HG02763 (cell line): Measurements from ENCODE around the gene NKD1.
"Not testable (repeated sequence)": the region's sequence is repeated elsewhere in the genome, so short reads cannot be mapped to it uniquely, and the experiment has no call there.

ENCODE experiments used
- ATAC-seq: cut with Tn5 transposase; IDR thresholded peaks from one replicate; pipeline ENCODE4 v1.9.1; 2021; ENCODE audit warnings: mild to moderate bottlenecking, moderate library complexity; ENCODE audit not compliant: unreplicated experiment

NKD1 gene

DNA sequence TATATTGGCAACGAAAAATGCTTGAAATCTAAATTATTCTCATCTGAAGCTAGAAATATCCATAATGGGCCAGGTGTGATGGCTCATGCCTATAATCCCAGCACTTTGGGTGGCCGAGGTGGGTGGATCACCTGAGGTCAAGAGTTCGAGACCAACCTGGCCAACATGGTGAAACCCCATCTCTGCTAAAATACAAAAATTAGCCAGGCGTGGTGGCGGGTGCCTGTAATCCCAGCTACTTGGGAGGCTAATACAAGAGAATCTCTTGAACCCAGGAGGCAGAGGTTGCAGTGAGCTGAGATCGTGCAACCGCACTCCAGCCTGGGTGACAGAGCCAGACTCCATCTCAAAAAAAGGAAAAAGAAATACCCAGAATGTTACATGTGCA, 11.9 kb upstream of the NKD1 start:
- ATAC-seq, result not testable (repeated sequence)

DNA sequence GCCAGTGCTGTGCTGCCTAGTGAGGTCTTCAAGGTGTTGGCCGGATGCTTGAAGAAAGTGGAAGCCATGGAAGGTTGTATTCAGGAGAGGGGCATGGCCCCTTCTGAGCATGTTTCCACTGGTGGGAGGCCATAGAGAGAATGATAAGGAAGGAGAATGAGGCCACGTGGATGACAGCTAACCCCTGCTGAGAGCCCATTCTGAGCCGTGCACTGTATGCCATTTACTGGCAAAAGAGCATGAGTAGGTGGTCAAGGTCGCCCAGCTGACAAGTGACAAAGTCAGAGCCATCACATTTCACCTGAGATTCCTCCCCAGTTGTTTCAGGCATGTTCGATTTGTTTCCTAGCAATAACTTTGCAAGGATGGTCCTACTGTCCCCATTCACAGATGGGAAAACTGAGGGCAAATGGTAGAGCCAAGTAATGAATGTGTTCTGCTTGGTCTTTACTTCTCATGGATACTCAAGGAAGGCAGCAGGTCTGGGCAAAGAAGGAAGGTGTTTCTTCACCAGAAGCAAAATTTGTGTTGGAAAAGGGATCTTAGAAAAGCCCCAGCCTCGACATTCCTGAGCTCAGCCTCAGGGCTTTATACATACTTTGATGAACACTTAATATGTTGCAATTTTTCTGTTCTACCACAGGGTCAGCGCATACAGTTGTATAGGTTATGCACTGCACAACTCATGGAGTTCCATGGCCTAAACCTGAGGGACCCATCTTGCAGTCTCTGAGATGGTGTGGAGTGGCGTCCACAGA, 10.5 kb upstream of the NKD1 start:
- no peak for ATAC-seq

DNA sequence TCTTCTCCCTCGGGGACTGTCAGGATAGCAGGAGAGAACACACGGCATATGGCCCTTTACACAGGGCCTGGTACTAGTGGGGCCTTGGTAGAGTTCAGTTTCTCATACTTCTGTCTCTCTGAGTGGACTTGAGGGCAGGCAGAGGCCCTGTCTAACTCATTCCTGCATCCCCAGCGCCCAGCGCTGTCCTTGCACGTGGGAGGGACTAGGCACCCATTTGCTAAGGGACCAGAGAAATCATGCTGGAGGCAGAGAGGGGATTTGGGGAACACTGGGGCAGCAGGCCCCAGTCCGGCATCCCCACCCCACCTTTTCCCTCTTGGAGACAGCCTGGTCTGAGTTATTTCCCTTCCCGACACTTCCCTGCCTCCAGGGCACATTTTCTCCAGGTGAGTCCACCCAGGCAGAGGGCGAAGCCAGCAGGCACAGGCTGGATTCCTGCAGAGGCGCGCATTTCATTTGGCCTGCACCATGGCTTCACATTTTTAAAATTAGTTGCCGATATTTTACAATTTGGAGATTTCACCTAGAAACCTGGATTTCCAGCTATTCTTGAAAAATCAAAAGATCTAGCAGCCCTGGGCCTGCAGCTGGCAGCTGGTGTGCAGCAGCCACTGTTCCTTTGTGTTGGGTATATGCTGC, 9.7 kb upstream of the NKD1 start:
- ATAC-seq, result no peak

DNA sequence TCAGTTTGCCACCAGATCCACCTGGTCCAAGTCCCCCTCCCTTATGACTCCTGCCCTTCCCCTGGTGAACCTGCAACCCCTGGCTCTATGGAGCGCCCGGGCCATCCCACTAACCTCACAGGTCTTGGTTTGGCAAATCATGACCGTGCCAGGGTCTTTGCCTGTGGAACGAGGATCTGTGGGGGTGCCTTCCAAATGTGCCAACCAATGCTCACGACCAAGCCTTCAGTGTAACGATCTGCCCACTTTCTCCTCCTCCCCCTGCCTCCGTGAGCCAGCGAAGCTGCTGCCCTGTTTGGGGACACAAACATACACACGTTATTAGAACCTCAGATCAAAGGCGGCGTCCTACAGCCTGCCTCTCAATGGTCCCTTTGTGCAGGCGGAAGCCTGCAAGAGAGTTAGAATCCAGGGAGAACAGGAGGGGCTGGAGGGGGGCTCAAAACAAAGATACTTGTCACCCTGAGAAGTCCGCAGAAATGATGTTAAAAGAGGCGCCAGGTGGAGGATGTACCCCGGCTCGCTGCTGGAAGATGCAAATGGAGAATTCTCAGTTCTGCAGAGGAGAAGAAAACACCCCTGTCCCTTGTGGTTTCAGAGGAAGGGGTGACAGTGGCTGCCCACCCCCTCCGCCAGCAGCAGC, 9.0 kb upstream of the NKD1 start:
- ATAC-seq, result no peak

DNA sequence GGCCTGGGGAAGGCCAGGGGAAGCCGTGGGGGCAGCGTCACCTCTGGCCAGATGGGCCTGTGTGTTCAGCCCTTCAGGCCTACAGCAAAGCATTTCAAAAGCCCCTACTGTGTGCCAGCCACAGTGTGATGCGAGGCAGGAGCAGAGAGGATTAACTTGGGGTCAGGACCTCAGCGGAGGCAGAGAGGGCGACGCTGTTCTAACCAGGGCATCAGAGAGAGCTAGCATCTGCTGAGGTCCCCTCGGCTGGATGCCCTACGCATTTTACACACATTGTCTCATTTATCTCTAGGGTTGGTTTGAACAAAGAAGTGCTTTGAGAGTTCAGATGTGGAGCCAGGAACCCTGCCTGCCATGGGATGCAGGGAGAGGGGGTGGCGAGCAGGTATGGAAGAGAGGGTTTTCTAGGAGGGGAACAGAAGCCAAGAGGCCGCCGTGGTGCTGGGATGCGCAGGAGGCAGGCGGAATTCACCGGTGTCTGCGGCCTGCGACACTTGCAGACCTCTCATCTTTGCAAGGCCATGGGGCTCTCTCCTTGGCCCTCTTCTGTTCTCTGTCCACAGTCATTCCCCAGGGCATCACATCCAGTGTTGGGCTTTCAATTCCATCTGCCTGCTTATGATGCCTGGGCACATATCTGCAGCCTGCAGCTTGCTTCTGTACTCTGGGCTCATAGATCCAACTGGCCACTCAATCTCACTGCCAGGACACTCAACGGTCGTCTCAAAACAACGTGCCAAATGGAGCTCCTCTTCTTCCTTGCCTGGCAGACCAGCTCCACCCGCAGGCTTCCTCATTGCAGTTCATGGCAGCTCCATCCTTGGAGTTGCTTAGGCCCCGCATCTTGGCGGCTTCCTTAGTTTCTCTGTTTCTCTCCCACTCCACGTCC, 8.1 kb upstream of the NKD1 start:
- ATAC-seq, result no peak

DNA sequence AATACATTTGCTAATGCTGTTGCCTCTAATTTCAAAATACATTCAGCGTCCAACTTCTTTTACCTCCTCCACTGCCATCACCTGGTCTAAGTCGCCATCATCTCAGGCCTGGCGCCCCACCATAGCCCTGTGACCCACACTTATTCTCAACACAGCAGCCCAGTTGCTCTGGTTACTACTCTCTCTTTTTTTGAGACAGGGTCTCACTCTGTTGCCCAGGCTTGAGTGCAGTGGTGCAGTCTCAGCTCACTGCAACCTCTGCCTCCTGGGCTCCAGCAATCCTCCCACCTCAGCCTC, 7.5 kb upstream of the NKD1 start:
- no peak for ATAC-seq

DNA sequence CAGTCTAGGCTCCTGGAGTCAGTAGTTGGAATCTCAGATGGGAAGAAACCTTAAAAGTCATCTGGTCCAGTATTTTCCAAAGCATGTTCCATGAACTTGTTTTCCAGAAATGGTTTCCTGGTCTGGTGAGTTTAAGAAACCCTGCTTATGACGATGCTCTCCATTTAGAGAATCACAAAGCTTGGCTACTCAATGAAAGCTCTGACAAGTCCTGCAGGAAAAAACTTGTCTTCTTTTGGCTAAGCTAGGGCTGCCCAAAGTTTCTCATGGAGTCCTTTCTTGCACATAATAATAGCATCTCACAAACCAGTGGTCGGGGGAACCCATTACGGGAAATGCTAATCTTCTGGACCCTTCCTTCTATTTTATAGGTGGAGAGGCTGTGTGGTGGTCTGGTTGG, 5.5 kb upstream of the NKD1 start:
- ATAC-seq, result no peak

DNA sequence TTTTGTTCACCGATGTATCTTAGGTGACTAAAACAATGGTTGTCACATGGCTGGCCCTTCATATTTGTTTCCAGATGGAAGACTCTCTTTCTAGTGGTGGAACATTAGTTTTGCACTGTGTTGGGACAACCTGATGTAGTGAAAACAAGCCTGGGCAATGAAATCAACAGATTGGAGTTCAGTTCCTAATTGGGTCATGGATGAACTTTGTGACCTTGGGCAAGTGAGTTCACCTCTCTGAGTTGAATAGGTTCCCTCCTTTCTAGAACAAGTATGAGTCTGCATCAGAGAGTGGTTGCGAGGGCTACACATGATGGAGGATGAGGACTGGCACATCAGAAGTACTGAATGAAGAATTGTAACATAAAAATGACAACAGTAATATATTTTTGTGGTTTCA, 2.1 kb upstream of the NKD1 start:
- ATAC-seq, result no peak

DNA sequence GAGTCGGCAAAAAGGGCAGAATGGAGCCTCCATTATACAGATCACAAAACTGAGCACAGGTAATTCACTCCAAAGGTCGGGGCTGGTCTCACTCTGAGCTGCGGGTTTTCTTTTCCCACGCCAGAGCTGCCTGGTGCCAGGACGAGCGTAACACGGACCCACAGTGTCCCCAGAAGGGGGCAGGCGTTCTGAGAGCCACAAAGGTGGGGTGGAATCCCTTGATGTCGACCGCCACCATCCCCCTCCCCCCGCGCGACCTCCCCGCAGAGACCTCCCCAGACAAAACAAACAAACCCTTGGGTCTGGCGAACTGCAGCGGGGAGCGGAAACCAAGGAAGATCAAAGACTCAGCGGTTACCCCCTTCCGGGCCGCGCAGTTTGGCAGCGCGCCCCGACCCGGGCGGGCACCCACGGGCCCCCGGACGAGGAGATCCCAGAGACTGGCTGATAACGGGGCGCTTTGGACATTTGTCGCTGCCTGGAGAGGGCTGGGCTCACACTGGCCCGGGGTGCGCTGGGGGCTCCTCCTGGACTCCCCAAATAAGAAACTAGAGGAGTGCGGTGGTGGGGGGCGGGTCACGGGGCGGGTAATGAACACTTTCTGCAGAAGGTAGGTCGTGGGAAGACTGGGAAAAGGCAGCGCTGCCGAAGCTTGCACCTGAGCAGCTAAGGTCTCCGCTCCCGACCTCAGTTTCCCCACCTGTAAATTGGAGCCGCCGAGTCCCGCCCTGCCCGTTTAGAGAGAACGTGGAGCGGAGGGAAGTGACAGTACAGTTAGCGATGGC, 664 bp upstream of the NKD1 start:
- no peak for ATAC-seq

DNA sequence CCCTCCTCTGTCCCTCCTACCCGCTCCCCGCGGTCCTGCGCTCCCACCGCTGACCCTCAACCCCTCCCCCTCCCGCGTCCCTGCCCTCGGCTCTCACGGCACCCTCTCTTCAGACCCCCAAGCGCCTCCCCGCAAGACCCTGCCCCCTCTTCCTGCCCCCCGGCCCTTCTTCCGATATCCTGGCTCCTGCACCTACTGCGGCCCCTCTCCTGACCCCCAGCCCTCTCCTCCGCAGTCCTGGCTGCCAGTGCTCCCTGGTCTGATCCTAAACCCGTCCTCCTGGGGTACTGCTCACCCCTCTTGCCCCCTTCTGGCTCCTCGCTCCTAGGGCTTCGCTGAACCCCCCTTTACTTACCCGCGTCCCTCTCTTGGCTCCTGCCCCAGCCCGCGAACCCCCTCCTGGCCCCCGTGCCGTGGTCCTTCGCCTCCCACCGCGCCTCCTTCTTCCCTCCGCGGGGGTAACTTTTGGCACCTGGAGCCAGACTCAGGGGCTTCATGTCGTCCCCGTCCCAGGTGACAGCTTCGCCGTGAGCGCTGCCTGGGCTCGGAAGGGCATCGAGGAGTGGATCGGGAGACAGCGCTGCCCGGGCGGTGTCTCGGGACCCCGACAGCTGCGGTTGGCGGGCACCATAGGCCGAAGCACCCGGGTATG, 839 bp downstream of the NKD1 start:
- no peak for ATAC-seq

DNA sequence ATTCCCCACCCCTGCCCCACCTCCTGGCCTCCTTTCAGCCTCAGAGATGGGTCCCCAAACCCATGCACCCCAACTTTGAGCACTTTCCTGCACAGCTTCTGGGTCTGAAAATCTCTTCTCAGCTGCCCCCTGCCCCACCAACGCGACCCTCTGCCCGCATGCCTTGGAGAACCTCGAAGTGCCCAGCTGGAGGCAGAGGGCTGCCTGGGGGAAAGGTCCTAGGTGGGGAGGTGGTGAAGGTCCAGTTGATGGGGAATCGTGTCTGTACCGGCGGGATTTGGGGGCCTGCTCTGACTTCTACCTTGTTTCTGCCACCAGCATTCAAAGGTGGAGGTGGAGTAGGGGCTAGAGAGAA, 1.3 kb downstream of the NKD1 start:
- ATAC-seq, result no peak

DNA sequence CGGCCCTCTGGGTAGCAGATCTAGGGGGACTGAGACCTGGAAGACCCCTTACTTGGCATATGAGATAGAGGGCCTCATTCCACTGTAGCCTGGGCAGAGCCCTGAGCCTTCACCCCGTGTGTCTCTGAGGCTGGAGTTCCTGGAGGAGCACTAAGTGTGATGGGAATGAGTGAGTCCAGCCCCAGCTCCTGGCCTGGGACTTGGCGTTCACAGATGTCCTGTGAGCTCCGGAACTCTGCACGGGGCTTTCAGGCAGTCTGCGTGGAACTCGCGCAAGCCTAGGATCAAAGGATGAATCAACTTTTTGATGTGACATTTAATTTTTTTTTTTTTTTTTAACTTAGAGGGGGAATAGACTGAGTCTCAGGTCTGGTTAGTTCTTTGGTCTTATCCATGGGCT, 1.8 kb downstream of the NKD1 start:
- ATAC-seq, result no peak

DNA sequence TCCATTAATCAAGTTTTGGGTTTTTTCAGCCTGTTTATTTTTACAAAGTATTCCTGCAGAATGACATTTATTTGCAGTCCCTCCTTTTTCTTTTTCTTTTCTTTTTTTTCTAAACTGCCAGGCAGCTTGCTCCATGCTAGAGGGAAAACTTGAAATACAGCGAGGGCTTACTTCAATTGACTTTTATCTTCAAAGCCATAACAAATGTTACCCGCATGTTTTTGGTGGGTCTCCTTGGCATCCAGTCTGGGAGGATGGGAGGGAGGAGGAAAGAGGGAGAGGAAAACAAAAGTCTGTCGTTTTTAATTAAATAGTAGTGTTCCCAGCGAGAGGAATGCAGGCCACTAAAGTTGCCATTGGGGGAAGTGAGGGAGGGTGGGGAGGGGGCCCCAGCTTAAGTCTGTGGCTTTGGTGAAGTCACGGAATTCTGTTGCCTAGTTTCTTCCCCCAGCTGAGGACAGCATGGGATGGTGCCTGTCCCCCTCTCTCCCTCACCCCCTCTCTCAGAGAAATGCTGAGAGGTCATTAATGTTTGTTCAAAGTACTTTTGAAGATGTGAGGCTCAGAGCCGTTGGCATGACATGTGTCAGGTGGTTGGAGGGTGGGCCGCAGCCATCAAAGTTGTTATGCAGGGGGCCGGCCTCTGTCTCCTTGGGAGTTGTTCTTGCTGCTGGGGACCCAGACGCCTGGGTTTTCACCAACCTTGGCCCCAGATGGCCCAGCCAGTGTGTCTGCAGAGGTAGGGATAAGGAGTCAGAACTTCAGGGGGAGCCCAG, 2.9 kb downstream of the NKD1 start:
- no peak for ATAC-seq

DNA sequence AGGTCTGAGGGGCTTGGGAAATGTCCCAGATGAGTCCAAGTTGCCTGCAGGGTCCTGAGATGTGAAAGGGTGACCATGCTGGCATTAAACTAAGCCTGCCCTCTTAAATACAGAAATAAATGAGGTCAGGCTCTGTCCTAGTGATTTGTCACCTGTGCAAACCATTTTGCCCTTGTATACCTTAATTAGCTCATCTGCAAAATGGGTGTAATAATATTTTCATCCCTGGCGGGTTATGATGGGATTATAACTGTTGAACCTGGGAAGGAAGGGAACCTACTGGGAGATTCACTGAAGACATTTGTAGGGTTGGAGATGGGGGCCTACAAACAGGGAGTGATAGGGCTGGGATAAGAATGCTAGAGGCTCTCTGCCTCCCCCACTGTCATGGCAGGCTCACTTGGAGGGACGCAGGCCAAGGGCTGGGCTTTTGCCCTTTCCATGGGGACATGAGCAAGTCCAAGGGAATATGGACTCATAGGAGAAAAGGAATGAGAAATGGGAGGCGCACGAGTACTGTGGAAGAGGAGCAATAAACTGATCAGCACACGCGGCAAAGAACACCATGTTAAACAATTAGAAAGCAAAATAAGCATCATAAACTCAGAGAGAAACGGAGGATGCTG, 4.4 kb downstream of the NKD1 start:
- ATAC-seq, result no peak

DNA sequence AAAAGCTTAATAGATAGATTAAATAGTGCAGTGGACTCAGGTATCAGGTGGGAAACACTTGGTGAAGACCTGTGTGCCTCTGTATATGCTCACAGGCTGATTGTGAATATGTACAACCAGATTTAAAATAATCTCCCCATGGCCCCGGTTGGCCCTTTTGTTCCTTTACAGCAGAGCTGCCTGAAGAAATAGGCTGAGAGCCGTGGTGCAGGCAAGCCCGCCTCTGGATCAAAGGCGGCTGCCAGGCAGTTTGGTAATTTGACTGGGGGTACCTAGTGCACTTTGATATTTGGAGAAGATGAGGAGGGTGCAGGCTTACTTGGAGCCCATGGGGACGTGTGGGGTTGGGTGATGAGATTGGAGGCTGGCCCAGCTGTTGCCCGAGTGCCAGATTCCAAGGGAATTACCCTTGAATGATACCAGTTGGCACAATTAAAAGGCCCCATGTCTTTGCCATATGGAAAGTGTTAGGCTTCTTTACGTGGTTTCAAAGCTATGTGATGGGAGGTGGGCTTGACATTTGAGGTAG, 5.0 kb downstream of the NKD1 start:
- ATAC-seq, result no peak

DNA sequence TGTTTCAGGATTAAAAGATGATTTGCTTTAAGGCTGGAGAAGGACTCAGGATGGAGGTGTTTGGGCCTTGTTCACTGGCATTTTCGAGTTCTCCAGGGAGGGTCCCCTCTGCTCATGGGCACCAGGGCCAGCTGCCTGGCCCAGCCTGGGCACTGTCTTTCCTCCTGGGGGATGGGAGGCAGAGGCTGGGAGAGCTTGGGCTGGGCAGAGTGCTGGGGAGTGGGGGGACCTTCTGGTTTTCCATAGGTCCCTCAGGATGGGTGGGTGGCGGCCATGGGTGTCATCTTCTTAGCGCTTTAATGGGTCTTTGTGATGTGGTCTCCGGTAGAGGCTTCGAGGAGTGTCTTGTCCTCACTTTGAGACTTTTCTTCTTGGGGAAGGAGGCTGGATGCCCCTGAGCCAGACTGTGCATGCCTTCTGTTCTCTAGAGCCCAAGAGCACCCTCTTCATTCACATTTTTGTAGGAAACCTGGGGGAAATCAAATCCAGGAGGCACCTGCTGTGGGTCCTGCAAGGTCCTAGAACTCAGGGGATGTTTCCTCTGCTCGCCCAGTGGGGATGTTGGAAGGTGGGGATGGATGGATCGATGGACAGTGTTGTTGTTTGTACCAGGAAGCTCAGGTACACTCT, 5.7 kb downstream of the NKD1 start:
- no peak for ATAC-seq

DNA sequence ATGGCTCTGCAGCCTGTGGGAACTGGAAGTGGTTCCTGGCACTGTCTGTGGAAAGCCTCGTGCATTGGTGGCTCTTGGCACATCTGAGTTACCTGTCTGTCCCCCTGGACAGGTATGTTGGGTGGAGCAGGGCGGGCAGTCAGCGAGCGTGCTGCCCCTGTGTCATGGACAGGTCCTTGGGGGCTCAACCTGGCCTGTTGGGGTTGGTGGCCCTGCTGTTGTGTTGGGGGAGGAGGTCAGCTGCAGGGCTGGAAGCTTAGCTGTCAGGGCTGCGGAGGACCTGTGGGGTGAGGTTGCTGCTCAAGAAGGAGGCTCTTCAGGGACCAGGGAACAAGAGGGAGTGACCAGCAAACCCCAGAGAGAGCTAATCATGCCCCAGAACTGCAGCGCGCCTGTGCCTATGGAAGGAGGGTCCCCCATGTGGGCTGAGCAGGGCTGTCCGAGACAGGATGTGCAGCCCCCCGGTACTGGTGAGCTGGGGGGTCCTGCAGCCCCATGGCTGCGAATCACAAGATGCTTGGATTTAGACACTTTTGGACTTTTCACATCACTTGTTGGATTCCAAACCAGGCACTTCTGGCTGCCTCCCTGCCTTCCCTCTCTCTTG, 7.2 kb downstream of the NKD1 start:
- ATAC-seq, result no peak
